Activated CD8-positive, alpha-beta T cell treated with anti-CD3 and anti-CD28 coated beads, Interleukin-2, amount 10 ng/mL, durations not matched to agents 7 days and 5 days (primary cell): Measurements from ENCODE around the gene ZDHHC13. TPM values are rescaled to one million over a fixed set of nuclear protein-coding genes. Genes with fewer than 3 reads are reported as not detected.

Source experiments
- ATAC-seq: fragments of 150-1000 bp; cut with Tn5 transposase; one replicate; pipeline ENCODE4 v1.10.0; 2021; ENCODE audit warnings: moderate library complexity
- CTCF ChIA-PET: fragments of 350-600 bp; sonication (Branson Sonifier 250); formaldehyde crosslinking; loops from one replicate; lab custom pipeline; 2021; ENCODE audit warnings: antibody characterized with exemption; lab: Charles Lee
- POLR2A ChIA-PET: fragments of 350-600 bp; sonication (Branson Sonifier 250); formaldehyde crosslinking; loops from one replicate; lab custom pipeline; 2021; ENCODE audit warnings: antibody characterized with exemption; lab: Charles Lee
- DNase-seq: peaks from one replicate; pipeline ENCODE4 v3.0.0-alpha.2; 2020
- H3K27ac Mint-ChIP-seq: one replicate; pipeline ENCODE4 v1.8.0; 2021; ENCODE audit warnings: mild to moderate bottlenecking, mixed read lengths
- H3K27me3 Mint-ChIP-seq: one replicate; pipeline ENCODE4 v1.8.0; 2021; ENCODE audit warnings: low read depth, mixed read lengths
- H3K36me3 Mint-ChIP-seq: one replicate; pipeline ENCODE4 v1.8.0; 2021; ENCODE audit warnings: low read depth, mixed read lengths
- H3K4me1 Mint-ChIP-seq: one replicate; pipeline ENCODE4 v1.8.0; 2021; ENCODE audit warnings: low read depth, mixed read lengths
- H3K4me3 Mint-ChIP-seq: one replicate; pipeline ENCODE4 v1.8.0; 2021; ENCODE audit warnings: mild to moderate bottlenecking, mixed read lengths
- H3K9me3 Mint-ChIP-seq: one replicate; pipeline ENCODE4 v1.8.0; 2022; ENCODE audit warnings: mixed read lengths; ENCODE audit not compliant: insufficient read depth
- total RNA-seq, 2 experiments: library from RNA; stranded (reverse); gene quantifications; one replicate each; pipeline ENCODE4 v1.2.3, GENCODE V29; 2021

ZDHHC13 gene
- total RNA-seq, 2 experiments from 2014 or later, result 23.9 to 25.7 TPM

- H3K4me1 Mint-ChIP-seq, result no peaks in the 10 kb centered on the region
- no peak overlapping the region for H3K4me3 Mint-ChIP-seq
- CTCF ChIA-PET, result no interaction called here
- POLR2A ChIA-PET, result no interaction called here
- H3K27ac Mint-ChIP-seq, result no peak overlapping the region
- no peaks in the 10 kb centered on the region for H3K27me3 Mint-ChIP-seq
- peaks cover 44% of the 10 kb centered on the region for H3K36me3 Mint-ChIP-seq
- ATAC-seq (no peak), DNase-seq (no peak)
- no peaks in the 10 kb centered on the region for H3K9me3 Mint-ChIP-seq
These were observed 57.1 kb downstream of the ZDHHC13 start for GRCh38 chr11:19173964-19174638.

- ChIA-PET CTCF (no interaction called here), POLR2A (interaction anchor here (0.7 kb wide), 1 partner anchor 75 kb away, joined by 3 read pairs; no protein-coding TSS in a partner anchor)
- peaks cover 37% of the 10 kb centered on the region for H3K36me3 Mint-ChIP-seq
- no peak overlapping the region for H3K27ac Mint-ChIP-seq
- H3K27me3 Mint-ChIP-seq, result no peaks in the 10 kb centered on the region
- H3K4me1 Mint-ChIP-seq, result no peaks in the 10 kb centered on the region
- DNase-seq (no peak), ATAC-seq (no peak)
- no peak overlapping the region for H3K4me3 Mint-ChIP-seq
- no peaks in the 10 kb centered on the region for H3K9me3 Mint-ChIP-seq
These were observed 59.7 kb downstream of the ZDHHC13 start for GRCh38 chr11:19176629-19177186.

GRCh38 chr11:19181531-19182261 is 64.7 kb downstream of the ZDHHC13 start:
- Mint-ChIP-seq H3K36me3 (peaks cover 5% of the 10 kb centered on the region), H3K27ac (no peak overlapping the region), H3K4me1 (no peaks in the 10 kb centered on the region), H3K9me3 (no peaks in the 10 kb centered on the region), H3K4me3 (no peak overlapping the region), H3K27me3 (no peaks in the 10 kb centered on the region)
- ATAC-seq (no peak), DNase-seq (no peak)
- CTCF ChIA-PET, result no interaction called here
- POLR2A ChIA-PET, result no interaction called here

GRCh38 chr11:19183646-19184045 is 66.7 kb downstream of the ZDHHC13 start:
- Mint-ChIP-seq H3K27me3 (no peaks in the 10 kb centered on the region), H3K4me3 (no peak overlapping the region), H3K4me1 (no peaks in the 10 kb centered on the region), H3K27ac (no peak overlapping the region), H3K36me3 (no peaks in the 10 kb centered on the region), H3K9me3 (no peaks in the 10 kb centered on the region)
- no peak for DNase-seq
- ChIA-PET POLR2A (no interaction called here), CTCF (no interaction called here)
- no peak for ATAC-seq

- CTCF ChIA-PET, result no interaction called here
- no peak overlapping the region for H3K27ac Mint-ChIP-seq
- no peaks in the 10 kb centered on the region for H3K36me3 Mint-ChIP-seq
- no peak for ATAC-seq
- POLR2A ChIA-PET, result no interaction called here
- H3K9me3 Mint-ChIP-seq, result no peaks in the 10 kb centered on the region
- H3K4me1 Mint-ChIP-seq, result no peaks in the 10 kb centered on the region
- H3K4me3 Mint-ChIP-seq, result no peak overlapping the region
- DNase-seq, result no peak
- H3K27me3 Mint-ChIP-seq, result no peaks in the 10 kb centered on the region
These were observed 68.1 kb downstream of the ZDHHC13 start for GRCh38 chr11:19185036-19185435.

GRCh38 chr11:19185516-19186052 is 68.6 kb downstream of the ZDHHC13 start:
- Mint-ChIP-seq H3K4me3 (no peak overlapping the region), H3K36me3 (no peaks in the 10 kb centered on the region), H3K27me3 (no peaks in the 10 kb centered on the region), H3K9me3 (no peaks in the 10 kb centered on the region), H3K27ac (no peak overlapping the region), H3K4me1 (no peaks in the 10 kb centered on the region)
- DNase-seq (no peak), ATAC-seq (no peak)
- ChIA-PET POLR2A (no interaction called here), CTCF (no interaction called here)

- ATAC-seq (no peak), DNase-seq (no peak)
- Mint-ChIP-seq H3K27ac (no peak overlapping the region), H3K36me3 (no peaks in the 10 kb centered on the region), H3K27me3 (no peaks in the 10 kb centered on the region), H3K4me3 (no peak overlapping the region), H3K4me1 (no peaks in the 10 kb centered on the region), H3K9me3 (no peaks in the 10 kb centered on the region)
- CTCF ChIA-PET, result no interaction called here
- POLR2A ChIA-PET, result no interaction called here
These were observed 70.3 kb downstream of the ZDHHC13 start for GRCh38 chr11:19187114-19187832.

- H3K27ac Mint-ChIP-seq, result no peak overlapping the region
- no peaks in the 10 kb centered on the region for H3K4me1 Mint-ChIP-seq
- no peaks in the 10 kb centered on the region for H3K27me3 Mint-ChIP-seq
- no peak overlapping the region for H3K4me3 Mint-ChIP-seq
- ATAC-seq, result no peak
- no peaks in the 10 kb centered on the region for H3K9me3 Mint-ChIP-seq
- DNase-seq, result no peak
- CTCF ChIA-PET, result no interaction called here
- POLR2A ChIA-PET, result no interaction called here
- no peaks in the 10 kb centered on the region for H3K36me3 Mint-ChIP-seq
These were observed 70.9 kb downstream of the ZDHHC13 start for GRCh38 chr11:19187833-19188258.

GRCh38 chr11:19191530-19192169 is 74.7 kb downstream of the ZDHHC13 start:
- ATAC-seq (no peak), DNase-seq (no peak)
- ChIA-PET CTCF (no interaction called here), POLR2A (no interaction called here)
- H3K36me3 Mint-ChIP-seq, result no peaks in the 10 kb centered on the region
- H3K27ac Mint-ChIP-seq, result no peak overlapping the region
- H3K27me3 Mint-ChIP-seq, result no peaks in the 10 kb centered on the region
- H3K9me3 Mint-ChIP-seq, result no peaks in the 10 kb centered on the region
- H3K4me3 Mint-ChIP-seq, result no peak overlapping the region
- H3K4me1 Mint-ChIP-seq, result no peaks in the 10 kb centered on the region

- Mint-ChIP-seq H3K27ac (no peak overlapping the region), H3K27me3 (no peaks in the 10 kb centered on the region), H3K36me3 (no peaks in the 10 kb centered on the region), H3K4me1 (no peaks in the 10 kb centered on the region), H3K9me3 (no peaks in the 10 kb centered on the region), H3K4me3 (no peak overlapping the region)
- ATAC-seq, result no peak
- DNase-seq, result no peak
- POLR2A ChIA-PET, result no interaction called here
- CTCF ChIA-PET, result no interaction called here
These were observed 76.9 kb downstream of the ZDHHC13 start for GRCh38 chr11:19193916-19194315.

- H3K4me3 Mint-ChIP-seq, result no peak overlapping the region
- ChIA-PET CTCF (no interaction called here), POLR2A (no interaction called here)
- no peaks in the 10 kb centered on the region for H3K36me3 Mint-ChIP-seq
- H3K27ac Mint-ChIP-seq, result no peak overlapping the region
- H3K9me3 Mint-ChIP-seq, result no peaks in the 10 kb centered on the region
- H3K4me1 Mint-ChIP-seq, result no peaks in the 10 kb centered on the region
- DNase-seq, result no peak
- H3K27me3 Mint-ChIP-seq, result no peaks in the 10 kb centered on the region
- ATAC-seq, result no peak
These were observed 77.8 kb downstream of the ZDHHC13 start for GRCh38 chr11:19194620-19195308.
